ENCODE measurements around the gene TMEFF2.

The TMEFF2 gene

DNA sequence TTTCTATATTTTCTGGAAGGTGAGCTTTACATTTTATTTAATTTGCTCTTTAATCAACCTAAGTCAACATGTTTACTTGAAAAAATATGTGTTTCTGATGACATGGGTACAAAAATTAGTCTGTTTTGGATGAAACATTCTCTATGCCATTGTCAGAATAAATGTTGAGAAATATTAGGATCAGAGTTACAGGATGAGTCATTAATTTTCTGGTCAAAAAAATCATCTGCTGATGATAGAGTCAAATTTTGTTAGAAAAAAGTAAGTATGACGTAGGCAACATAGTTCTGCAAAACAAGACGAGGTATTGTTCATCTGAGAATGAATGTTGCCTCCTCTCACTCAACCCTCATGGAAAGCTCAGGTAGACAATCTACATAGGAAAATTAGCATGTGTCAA is 240.3 kb downstream of the TMEFF2 start:
- no peak for DNase-seq

DNA sequence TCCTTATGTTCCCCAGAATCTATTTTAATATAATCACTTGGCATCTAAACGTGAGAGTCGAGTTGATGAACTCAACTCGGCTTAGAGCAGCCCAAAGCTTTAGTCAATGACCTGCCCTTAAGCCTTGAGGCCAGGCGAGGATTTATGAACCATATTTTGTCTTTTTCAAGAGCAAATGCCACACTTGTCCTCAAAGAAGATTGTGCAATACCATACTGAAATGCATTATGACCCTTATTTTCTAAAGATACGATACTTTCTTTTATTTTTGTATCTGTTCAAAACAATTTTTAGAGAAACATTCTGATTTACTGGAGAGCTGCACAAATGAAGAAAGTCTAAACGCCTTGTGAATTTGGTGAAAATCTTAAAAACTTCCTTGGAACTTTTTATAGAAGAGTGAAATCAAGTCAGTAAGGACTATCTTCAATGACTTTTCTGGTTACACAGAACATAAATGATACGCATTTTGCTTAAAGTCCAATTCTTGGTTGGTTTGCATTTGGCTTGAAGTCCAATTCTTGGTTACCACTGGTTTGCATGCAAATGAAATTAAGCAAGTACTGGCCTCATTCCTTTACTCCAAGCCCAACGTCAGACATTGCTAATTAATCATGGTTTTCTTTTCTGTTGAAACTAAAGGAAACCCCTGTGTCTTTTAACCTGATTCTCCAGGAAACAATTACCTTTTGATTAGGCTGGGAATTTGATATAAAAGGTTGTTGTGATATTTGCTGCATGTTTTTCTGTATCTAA is 242.0 kb downstream of the TMEFF2 start:
- DNase-seq: no peak

DNA sequence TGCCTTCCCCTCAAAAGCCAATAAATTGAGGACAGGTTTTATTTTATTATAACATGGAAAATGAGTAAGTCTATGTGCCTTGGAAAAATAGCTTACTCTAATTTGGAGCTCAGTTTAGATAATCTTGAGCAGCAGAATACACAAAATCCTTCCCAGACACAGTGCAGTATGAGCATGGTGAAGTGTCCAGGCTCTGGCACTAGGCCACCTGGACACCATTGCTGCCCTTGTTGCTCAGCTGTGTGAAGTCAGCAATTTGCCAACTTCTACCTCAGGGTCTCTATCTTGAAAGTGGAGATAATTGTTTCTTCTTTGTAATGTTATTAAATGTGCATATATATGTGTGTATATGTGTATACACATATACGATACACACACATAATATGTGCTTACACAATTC is 242.9 kb downstream of the TMEFF2 start:
- DNase-seq: no peak

DNA sequence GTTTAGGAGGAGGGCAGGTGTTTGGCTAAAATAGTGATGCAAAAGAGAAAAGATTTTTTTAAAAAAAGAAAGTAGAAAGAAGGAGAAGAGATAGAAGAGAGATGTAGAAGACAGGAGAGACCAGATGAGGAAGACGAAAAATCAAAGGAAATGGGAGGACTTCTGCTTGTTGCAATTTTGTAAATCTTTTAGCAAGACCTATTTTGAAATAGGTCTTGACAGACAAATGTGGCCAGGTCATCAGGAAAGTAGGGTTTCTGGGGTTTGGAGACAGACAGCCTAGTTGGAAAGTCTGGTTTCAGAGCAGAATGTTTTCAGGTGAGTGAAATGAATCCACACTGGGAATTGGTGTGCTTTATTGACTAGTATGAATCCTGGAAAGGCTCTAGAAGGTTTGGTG is 243.4 kb downstream of the TMEFF2 start:
- DNase-seq: no peak

DNA sequence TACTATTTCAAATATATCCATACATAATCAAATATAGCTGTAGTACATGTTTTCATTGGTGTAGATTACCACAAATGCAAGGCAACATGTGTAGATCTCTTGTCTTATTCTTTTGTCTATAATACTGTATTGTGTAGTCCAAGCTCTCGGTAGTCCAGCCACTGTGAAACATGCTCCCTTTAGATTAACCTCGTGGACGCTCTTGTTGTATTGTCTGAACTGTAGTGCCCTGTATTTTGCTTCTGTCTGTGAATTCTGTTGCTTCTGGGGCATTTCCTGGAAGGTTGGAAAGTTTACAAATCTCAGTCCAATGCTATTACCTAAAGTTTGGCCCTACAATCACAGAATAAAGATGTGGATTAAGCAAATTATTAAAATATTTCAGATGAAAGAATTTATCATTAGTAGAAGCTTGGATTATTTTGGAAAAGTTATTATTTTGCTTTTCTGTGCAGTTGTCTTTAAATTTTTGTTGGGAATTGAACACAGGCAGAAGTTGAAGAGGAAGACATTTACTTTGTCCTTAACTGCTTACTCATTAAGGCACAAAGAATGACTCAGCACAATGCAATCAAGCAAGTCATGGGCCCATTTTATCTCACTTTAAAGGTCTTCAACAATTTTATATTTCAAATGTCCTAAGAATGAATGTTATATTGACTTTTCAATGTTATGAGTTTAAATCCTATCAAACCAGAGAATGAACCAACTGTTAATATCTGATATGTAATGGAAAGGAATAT is 244.4 kb downstream of the TMEFF2 start:
- DNase-seq: no peak

DNA sequence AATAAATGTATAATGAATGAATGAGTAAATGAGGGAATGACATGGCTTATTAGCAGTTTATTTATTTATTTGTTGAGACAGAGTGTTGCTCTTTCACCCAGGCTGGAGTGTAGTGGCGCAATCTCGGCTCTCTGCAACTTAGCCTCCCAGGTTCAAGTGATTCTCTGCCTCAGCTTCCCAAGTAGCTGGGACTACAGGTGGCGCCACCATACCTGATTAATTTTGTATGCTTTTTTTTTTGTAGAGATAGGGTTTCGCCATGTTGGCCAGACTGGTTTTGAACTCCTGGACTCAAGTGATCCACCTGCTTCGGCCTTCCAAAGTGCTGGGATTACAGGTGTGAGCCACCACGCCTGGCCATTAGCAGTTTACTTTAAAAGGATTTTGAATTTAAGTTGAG is 247.5 kb downstream of the TMEFF2 start:
- no peak for DNase-seq

DNA sequence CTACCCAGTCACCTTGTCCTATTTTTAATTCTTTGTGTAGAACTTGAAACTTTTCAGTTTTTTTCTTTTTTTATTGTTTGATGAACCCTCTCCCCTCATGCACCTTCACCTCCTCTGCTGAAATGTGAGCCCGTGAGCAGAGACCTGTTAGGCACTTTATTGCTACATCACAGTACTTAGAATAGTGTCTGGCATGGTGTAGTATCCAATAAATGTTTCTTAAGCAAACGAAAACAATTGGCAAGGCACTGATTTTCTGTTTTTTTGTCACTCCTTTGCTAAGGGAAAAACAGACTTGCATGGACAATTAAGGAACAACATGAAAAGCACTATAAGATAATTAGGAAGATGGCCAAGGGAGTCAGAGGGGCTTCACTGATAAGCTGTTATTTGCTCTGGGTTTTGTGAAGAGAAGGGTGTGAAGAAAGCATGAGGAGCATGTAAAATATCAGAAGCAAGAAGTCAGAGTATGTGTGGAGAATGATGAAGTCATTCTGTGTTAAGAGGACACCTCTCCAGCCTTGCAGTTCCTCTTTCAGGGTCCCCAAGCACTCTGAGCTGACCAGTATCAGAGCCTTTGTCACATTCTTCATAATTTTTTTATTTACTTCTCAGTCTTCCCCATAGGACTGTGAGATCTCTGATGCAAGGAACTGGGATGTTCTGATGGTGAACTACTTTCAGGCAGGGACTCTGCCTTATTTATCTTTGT is 248.1 kb downstream of the TMEFF2 start:
- no peak for DNase-seq

DNA sequence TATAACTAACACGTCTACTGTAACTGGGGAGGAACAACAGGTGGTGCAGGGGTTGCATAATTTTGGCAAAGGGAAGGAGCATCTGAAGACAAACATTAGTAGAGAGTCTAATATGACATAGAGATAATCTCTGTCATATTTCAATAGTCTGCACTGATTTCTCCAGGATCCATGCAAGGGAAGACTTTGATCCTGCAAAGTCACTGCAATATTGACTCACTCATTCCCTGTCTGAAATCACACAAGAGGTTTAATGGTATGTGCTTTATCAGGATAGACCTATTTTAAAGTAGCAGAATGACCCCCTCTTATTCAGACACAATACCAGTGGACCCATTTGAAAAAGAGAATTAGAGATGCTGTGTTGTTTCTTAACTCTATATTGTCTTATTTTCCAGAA is 249.1 kb downstream of the TMEFF2 start:
- no peak for DNase-seq

DNA sequence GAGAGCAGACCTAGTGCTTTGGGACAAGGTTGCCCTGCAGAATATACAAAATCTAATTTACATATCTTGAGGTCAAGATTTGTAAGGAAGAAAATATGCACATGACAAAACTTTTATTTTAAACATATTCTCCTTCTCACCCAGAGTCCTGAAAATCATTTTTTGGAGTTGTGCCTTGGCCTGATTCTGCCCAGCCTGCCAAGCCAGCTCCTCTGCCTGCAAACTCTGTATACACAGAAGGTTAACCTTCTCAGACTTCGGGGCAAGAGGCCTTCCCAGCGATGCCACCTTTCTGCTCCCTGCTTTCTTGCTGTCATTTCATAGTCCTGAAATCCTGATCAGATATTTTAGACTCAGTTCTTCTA is 252.0 kb downstream of the TMEFF2 start:
- no peak for DNase-seq

DNA sequence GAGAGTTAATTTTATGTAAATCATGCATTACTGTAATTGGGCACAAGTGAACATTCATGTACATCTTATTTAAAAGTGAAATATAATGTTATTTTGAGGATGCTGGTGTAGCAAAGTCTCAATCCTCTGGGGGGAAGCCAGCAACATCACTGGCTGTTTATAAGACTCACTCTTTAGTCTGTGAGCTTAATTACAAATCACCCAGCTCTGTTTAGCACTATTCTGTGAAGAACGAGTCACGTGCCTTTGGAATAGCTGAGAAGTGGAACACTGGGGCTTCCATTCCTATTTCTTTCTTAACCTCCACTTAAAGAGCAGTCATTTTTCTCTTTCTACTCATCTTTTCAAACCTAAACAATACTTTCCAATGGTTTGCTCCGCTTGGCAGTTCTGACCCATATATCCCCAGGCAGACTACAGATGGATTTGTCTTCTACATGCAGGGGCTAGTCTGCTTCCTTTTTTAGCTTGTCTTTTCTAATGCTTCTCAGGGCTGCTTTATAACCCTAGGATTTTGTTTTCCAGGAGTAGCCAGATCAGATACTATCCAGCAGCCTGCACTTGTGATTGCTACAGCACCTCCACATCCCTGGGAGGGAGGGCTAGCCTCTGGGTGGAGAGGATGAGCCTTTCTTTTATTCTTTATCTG is 252.5 kb downstream of the TMEFF2 start:
- peak; percentile 33 for DNase-seq

DNA sequence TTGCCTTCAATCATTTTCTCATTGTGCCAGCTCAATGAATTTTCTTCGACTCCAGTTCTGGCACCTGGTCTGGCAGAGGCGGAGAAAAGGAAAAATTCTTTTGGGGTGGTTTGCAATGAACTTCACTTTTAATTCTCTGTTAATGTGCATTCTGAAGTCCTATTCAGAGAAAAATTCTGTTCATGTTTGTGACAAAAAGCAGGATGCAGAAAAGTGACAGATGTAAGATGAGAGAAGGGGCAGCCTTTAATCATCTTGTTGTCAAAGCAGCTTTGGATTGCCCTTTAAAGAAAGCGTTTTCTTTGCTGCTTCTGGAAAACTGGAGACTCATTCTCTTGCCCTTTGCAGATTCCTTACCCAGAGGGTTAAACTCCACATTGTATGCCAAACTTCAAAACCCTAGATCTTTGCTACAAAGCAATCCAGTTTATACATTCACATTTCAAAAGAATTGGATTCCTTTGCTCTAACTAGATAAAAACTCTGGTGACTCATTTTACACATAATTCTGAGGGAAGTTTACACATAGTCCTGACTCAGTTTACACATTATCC is 253.3 kb downstream of the TMEFF2 start:
- no peak for DNase-seq

DNA sequence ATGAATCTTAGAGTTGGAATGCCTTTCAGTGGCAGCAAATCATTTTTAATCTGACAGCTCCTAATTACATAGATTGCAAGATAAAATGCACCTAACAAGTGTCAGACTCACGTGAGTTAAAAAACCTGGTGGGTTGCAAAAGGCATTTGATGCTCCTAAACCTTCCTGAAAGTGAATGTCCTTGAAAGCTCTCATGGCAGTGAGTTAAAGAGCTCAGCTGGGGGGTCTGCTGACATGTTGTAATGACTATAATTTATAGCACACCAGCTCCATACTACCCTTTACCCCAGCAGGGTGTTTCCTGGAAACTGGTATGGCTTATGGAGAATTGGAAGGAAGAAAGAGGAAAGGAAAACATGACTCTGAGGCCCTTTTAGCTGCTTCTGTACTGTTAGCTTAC is 256.0 kb downstream of the TMEFF2 start:
- DNase-seq: no peak

DNA sequence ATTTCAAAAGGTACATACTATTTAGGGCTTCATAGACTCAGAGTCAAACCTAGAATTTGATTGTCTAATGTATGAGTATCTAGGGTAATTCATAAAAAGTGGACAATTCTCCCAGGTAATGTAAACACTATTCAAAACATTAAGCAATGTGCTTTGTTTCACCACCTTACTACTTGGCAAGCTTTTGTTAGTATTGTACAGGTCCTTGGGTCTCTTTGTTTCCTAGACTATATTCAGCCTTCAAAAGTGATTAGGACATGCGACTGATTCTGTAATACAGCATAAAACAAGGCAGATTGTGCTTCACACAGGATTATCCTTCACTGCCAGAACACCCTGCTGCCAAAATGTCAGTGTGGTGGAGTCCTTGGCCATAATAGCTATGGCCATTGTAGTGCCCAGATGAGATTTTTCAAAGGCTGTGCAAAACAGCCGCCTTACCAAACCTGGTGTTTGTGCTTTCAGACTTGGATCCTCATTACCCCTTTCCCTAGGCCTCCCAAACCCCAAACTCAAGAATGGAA is 257.8 kb downstream of the TMEFF2 start:
- no peak for DNase-seq

DNA sequence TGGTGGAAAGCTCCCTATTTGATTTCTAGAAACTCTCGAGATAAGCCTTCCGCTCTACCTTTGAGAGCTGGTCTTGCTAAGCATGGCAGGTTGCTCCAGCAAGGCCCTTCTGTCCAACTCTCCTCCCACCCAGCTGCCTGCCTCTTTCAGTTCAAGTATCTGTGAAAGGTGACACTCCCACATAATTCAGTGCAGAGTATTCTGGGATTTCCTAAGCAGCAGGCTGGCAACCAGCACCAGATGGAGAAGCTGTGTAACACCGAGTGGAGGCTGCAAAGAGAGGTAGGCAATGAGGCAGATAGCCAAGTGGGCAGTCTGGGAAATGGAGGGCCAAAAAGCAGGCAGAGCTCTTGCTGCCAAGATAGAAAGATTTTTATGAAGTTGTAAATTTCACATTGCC is 259.5 kb downstream of the TMEFF2 start:
- DNase-seq: peak; percentile 98

DNA sequence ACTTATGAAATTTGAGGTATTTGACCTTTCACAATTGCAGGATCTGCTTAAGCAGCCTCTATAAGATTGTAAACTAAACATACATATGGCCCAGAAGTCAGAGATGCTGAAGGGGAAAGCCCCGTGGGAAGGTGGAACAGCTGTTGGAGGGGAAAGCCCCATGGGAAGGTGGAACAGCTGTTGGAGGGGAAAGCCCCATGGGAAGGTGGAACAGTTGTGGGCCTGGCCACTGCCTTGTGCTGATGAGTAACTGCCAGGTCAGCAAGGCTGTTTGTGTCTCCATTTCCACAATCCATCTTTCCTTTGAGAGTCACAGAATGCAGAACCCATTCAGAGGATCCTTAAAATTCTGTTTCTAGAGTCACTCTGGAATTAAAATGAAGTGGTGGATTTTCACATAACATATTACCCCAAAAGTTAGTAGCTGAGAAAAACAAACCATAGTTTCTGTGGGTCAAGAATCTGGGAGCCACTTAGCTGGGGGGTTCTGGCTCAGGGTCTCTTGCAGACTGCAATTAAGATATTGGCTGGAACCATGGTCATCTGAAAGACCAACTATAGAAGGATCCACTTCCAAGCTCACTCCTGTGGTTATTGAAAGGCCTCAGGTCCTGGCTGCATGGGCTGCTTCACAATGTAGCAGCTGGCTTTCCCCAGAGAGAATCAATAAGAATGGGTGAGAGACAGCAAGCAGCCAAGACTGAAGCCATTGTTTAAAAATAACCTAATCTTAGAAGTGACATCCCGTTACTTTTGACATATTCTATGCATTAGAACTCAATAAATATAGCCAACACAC is 261.2 kb downstream of the TMEFF2 start:
- peak; percentile 77 for DNase-seq

DNA sequence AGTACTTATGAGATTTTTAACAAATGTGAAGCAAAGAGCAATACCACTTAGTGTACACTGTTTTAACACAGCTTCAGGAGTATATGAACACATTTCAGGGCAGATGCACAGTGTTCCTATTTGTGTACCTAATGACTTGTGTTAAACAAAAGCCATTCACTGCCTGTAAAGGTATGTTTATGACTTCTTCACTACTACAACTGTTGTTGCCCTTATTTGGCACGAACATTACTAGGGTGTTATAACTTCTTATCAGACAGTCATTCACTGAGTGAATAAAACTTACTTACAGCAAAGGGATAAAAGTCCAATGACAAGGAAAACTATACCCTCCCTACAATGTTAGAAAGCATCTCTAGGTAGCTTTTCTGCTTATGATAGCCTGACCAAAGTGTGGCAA is 262.4 kb downstream of the TMEFF2 start:
- DNase-seq: no peak

DNA sequence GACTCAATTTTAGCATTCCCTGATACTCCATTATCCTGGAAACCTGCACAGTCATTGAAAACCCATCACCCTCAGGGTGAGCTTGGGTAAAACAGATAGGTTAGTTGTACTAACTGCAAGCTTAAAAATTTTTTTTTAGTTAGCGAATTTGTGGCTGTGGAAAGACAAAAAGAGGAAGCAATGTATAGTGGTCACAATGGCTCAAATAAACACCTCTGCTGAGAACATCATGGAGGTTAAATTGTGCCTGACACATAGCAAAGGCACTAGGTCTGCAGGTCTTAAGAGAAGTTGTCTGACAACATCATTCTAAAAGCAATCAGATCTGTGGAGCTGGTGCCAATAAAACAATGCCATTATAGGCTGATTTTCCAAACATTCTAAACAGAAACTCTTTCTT is 263.4 kb downstream of the TMEFF2 start:
- DNase-seq: no peak

DNA sequence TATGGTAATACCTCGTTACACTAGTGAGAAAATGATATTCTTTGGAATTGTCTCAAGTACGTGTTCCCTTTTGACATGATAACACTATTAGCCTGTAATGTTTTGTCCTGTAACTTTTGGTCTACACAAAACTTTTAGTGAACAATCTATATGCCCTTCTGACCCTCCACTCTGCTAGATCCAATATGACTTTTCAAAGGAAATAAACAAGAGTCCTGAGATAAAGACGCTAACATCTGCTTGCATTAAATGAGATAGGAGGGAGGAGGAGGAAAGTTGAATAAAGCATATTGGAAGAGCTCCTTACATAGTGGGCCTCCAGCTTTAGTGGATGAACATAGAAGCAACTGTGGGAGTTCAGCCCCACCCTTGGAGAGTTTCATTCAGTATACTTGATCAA is 264.5 kb downstream of the TMEFF2 start:
- DNase-seq: no peak

DNA sequence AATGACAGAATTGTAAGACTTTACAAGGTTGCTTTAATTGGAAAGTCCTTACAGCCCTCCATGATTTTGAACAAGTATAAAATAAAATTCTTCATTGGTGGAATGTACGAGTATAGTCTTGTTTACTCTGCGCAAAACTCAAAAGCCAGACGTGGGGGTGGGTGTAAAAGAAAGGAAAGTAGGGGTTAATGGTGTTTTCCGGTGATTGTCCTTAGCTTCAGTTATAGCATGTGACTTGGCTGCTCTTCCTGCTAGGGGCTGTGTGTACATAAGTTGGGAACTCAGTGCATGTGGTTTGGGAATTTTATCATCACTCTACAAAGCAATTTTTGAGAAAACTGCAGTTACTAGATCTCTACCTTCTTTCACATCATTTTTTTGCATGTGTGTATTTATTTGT is 265.4 kb downstream of the TMEFF2 start:
- no peak for DNase-seq

DNA sequence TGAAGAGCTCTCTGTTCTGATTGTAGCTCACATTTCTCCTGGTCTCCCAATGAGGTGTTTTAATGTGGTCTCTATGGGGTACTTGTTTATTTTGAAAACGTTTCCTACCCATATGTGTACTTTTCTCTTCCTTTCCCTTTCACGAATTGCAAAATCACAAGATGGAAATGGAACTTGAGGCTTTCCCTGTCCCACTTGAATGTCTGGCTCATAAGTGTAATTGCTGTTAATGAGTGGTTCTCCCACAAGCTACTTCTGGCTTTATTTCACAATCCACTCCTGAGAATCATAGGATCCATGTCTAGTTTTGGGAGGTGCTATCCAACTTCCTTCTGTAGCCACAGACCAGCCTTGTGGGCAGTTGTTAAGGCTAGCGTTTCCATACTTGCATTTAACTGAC is 266.7 kb downstream of the TMEFF2 start:
- DNase-seq: peak; percentile 23

DNA sequence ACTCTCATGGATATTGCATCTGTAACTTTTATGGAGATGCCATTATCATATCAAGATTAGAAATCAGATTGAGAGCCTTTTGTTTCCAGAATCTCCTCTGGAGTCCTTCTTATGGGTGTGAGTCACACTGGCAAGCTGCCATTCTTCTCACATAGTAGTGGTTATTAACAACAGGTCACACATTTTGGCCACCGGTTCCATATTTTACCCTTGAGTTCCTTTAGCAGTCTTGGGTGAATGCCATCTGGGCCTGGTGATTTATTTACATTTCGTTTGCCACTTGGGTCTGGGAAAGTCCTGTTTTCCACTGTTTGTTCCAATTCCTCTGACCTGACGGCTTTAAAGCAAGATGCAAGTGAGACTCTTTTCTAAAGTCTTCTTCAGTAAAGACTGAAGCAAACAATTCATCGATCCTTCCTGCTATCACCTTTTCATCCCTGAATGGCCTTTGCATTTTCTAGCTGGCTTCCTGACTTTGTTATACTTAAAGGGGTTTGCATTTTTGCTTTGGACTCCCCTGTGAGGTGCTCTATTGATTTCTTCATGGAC is 267.3 kb downstream of the TMEFF2 start:
- DNase-seq: no peak

DNA sequence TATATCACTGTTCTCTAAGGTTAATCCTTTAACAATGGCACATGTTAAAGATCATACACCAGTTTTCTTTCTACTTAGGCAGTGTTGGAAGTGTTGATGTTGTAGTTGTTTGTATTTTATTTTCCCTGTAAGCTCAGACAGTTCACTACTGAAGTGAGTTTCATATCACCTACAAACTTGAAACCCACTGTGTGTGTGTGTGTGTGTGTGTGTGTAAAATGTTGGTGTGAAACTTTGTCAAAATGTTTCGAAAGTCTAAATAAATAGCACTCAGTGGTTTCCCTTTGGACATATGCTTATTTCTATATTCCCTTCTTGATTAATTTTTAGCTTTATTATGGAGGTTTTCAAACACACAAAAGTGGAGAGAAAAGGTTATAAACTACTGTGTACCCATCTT is 268.1 kb downstream of the TMEFF2 start:
- no peak for DNase-seq

Data from NCI-H2171 treated with DMSO at 0.1 percent for 48 hours (cell line).